Measurements from ENCODE around the gene SLX4IP. TPM values are rescaled to one million over a fixed set of nuclear protein-coding genes. Genes with fewer than 3 reads are reported as not detected.
A peak's percentile ranks its signal among the peaks of the same experiment; 100 is the strongest.

Gene SLX4IP
- total RNA-seq, 1 experiment from 2014 or later = 11.1 TPM

GRCh38 chr20:10449270-10449669, 14.2 kb downstream of the SLX4IP start:
- no peak overlapping the region for H3K9ac ChIP-seq (ENCODE audit: low read length)
- no peaks in the 10 kb centered on the region for H3K36me3 ChIP-seq (ENCODE audit: control insufficient read depth in 1 of 2, insufficient read depth in 2 of 2, low read length in 2 of 2)
- DNase-seq (ENCODE audit: low read depth, low spot score) (no peak), ATAC-seq (peak; percentile 60)
- H3K4me3 ChIP-seq (replicated peaks in 1 of 2; ENCODE audit: low read depth in 1 of 2, low read length in 2 of 2) = no peak overlapping the region
- peak overlapping the region; percentile 40; the same call in 1 of the 2 replicates for H3K4me2 ChIP-seq (ENCODE audit: low read length)
- intact Hi-C loops (cut with micrococcal nuclease) = no loop called here
- H4K20me1 ChIP-seq (ENCODE audit: insufficient read depth) = no peaks in the 10 kb centered on the region
- H3K4me1 ChIP-seq (ENCODE audit: control insufficient read depth in 1 of 2, insufficient read depth in 2 of 2, low read length in 2 of 2) = peaks cover 42 to 60% of the 10 kb centered on the region in 2 experiments
- no peaks in the 10 kb centered on the region for H3K9me2 ChIP-seq (ENCODE audit: insufficient read depth)
- H2AFZ ChIP-seq (ENCODE audit: low read depth, low read length, poor library complexity, severe bottlenecking) = no peak overlapping the region
- no peaks in the 10 kb centered on the region for H3K27me3 ChIP-seq (ENCODE audit: insufficient read depth, low read length)
- peaks cover 46% of the 10 kb centered on the region for H3K79me2 ChIP-seq (ENCODE audit: insufficient read depth, low read length)
- TF ChIP-seq FOSL1 (IDR thresholded peaks at IDR 0.05; ENCODE audit: low read depth) (peak; percentile 52), SIN3A (IDR thresholded peaks at IDR 0.05; ENCODE audit: low read depth) (no peak), MAX (IDR thresholded peaks at IDR 0.05) (peak; percentile 40; the same call in 1 of the 2 replicates)
- BruUV-seq (replicated peaks) = no TSS peak
- H3K27ac ChIP-seq (ENCODE audit: low read depth, low read length) = no peak overlapping the region; the same call in 1 of the 2 replicates
- CTCF ChIA-PET = interaction anchor here (1.1 kb wide), 1 partner anchor 471 kb away, joined by 3 read pairs; no protein-coding TSS in a partner anchor
- H3K9me3 ChIP-seq (ENCODE audit: control insufficient read depth in 1 of 2, insufficient read depth in 1 of 2, low read depth in 1 of 2, low read length in 2 of 2) = no peaks in the 10 kb centered on the region
- POLR2A ChIA-PET = interaction anchor here (1.2 to 1.4 kb wide), 2 partner anchors 14 to 15 kb away, joined by 3 to 5 read pairs; partner anchors contain the start of genes MKKS and SLX4IP
- RAD21 ChIA-PET (ENCODE audit: low non-redundant PET in 1 of 2, low total read pairs in 2 of 2, uncharacterized antibody in 2 of 2, unreplicated experiment in 2 of 2) = no interaction called here

DNA sequence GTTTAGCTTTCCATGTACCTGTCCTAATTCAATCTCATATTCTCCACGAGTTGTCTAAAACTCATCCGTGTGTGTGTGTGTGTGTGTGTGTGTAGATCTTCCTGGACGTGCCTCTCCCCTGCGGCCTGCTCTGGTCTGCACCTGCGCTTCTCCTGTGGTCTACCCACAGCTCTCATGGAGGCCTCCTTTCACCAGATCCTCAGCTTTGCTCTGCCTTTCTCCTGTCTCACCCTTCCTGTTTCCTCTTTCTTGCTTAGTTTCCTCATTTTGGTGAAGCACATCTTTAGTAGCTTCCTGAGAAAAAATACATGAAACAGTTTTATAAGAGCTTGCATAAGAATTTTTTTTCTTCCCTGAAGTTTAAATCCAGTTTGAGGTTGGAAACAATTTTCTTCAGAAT, 18.1 kb downstream of the SLX4IP start:
- no peak overlapping the region for H2AFZ ChIP-seq (ENCODE audit: low read depth, low read length, poor library complexity, severe bottlenecking)
- no peaks in the 10 kb centered on the region for H3K9me3 ChIP-seq (ENCODE audit: control insufficient read depth in 1 of 2, insufficient read depth in 1 of 2, low read depth in 1 of 2, low read length in 2 of 2)
- no peaks in the 10 kb centered on the region for H3K36me3 ChIP-seq (ENCODE audit: control insufficient read depth in 1 of 2, insufficient read depth in 2 of 2, low read length in 2 of 2)
- no peaks in the 10 kb centered on the region for H3K27me3 ChIP-seq (ENCODE audit: insufficient read depth, low read length)
- no peaks in the 10 kb centered on the region for H4K20me1 ChIP-seq (ENCODE audit: insufficient read depth)
- H3K79me2 ChIP-seq (ENCODE audit: insufficient read depth, low read length) = peaks cover 57% of the 10 kb centered on the region
- H3K4me2 ChIP-seq (ENCODE audit: low read length) = no peak overlapping the region
- no peak for TF ChIP-seq POLR2A (IDR thresholded peaks at IDR 0.05; ENCODE audit: borderline replicate concordance, extremely low read depth, insufficient read depth, insufficient read length)
- no peak for TF ChIP-seq FOSL1 (IDR thresholded peaks at IDR 0.05; ENCODE audit: low read depth)
- no peak for TF ChIP-seq SRF (IDR thresholded peaks at IDR 0.05; ENCODE audit: low read depth)
- TF ChIP-seq, protein P1, sequence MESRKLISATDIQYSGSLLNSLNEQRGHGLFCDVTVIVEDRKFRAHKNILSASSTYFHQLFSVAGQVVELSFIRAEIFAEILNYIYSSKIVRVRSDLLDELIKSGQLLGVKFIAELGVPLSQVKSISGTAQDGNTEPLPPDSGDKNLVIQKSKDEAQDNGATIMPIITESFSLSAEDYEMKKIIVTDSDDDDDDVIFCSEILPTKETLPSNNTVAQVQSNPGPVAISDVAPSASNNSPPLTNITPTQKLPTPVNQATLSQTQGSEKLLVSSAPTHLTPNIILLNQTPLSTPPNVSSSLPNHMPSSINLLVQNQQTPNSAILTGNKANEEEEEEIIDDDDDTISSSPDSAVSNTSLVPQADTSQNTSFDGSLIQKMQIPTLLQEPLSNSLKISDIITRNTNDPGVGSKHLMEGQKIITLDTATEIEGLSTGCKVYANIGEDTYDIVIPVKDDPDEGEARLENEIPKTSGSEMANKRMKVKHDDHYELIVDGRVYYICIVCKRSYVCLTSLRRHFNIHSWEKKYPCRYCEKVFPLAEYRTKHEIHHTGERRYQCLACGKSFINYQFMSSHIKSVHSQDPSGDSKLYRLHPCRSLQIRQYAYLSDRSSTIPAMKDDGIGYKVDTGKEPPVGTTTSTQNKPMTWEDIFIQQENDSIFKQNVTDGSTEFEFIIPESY (IDR thresholded peaks at IDR 0.05; ENCODE audit: extremely low read depth, insufficient replicate concordance, low read length) = no peak
- no peak for ATAC-seq
- no peak overlapping the region for H3K4me3 ChIP-seq (replicated peaks in 1 of 2; ENCODE audit: low read depth in 1 of 2, low read length in 2 of 2)
- peaks cover 28 to 37% of the 10 kb centered on the region in 2 experiments for H3K4me1 ChIP-seq (ENCODE audit: control insufficient read depth in 1 of 2, insufficient read depth in 2 of 2, low read length in 2 of 2)
- RAD21 ChIA-PET (ENCODE audit: low non-redundant PET in 1 of 2, low total read pairs in 2 of 2, uncharacterized antibody in 2 of 2, unreplicated experiment in 2 of 2) = no interaction called here
- DNase-seq (ENCODE audit: low read depth, low spot score) = no peak
- no peak overlapping the region for H3K27ac ChIP-seq (ENCODE audit: low read depth, low read length)
- no TSS peak for BruUV-seq (replicated peaks)
- intact Hi-C loops (cut with micrococcal nuclease) = no loop called here
- POLR2A ChIA-PET = interaction anchor here (2.2 kb wide), 1 partner anchor 19 kb away, joined by 7 read pairs; the partner anchor contains the start of genes MKKS and SLX4IP
- CTCF ChIA-PET = interaction anchor here (1.4 kb wide), 1 partner anchor 9 kb away, joined by 3 read pairs; no protein-coding TSS in a partner anchor
- no peaks in the 10 kb centered on the region for H3K9me2 ChIP-seq (ENCODE audit: insufficient read depth)
- H3K9ac ChIP-seq (ENCODE audit: low read length) = no peak overlapping the region

Measured in HCT116 (cell line).